SH-SY5Y (cell line): Measurements from ENCODE around the gene TRPM3.

Experiments
- GATA2 ChIP-seq: IDR thresholded peaks from 2 replicates; pipeline ENCODE4 v1.6.1; 2011; ENCODE audit warnings: mild to moderate bottlenecking, low read depth, low read length
- GATA3 ChIP-seq: IDR thresholded peaks from 2 replicates; pipeline ENCODE4 v1.6.1; 2011; ENCODE audit warnings: low read depth, mild to moderate bottlenecking, low read length, moderate library complexity

The TRPM3 gene

GRCh38 chr9:70888471-70888870 is 232.9 kb downstream of the TRPM3 start:
- TF ChIP-seq GATA2 (no peak), GATA3 (no peak)

- TF ChIP-seq GATA3 (no peak), GATA2 (no peak)
Observed at GRCh38 chr9:70887826-70888225, 233.6 kb downstream of the TRPM3 start.

DNA sequence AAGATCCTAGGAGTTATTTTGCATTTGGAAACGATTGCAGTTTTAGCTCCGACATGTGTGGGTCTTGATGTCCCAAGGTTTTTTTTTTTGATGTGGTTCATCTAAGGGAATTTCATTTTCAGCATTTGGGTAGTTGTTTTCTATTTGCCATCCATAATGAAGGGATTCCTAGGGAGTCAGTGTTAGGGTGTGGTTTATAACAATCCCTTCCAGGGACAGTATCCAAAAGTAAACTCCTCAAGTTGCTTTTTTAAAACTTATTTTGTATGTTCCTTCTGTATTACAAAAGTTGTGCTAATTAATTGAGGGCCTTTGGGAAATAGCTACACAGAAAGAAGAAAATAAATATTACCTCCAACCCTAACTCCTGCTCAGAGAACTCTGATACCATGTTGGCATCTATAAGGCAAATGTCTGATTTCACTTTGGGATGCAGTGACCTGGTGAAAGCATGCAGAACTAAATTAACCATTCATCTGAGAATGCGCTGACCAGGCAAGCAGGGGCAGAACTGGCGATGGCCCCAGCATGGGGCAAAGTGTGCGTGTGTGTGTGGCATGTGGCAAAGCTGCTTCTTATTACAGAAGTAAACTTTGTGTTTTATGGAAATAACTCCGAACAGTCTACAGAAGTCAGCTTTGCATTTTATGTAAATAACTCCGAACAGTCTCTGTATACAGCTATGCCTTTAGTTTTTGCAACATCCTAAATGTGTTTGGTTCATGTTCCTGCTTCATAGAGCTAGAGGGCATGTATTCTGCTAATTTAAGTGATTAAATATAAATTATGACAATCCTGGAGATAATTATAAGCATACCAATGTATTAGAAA is 237.2 kb downstream of the TRPM3 start:
- no peak for TF ChIP-seq GATA2
- TF ChIP-seq GATA3 = no peak

- no peak for TF ChIP-seq GATA3
- no peak for TF ChIP-seq GATA2
Observed at GRCh38 chr9:70883056-70883455, 238.4 kb downstream of the TRPM3 start.

DNA sequence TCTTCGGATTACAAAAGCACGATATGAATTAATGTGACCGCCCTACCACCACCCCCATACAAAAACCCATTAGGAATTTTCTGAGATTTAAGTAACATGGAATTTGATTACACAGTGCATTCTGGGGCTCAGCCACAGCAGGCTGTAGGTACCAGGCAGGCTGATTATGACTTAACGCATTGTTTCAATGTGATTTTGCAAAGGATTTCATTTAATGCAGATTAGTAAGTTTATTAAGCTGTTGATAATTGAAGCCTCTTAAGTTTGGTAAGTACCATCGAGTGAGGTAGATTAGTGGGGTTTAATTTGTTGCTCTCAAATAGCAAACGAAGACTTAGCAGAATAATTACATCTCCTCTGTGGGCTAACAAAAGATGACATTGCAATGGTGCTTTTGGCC is 240.1 kb downstream of the TRPM3 start:
- no peak for TF ChIP-seq GATA2
- TF ChIP-seq GATA3 = no peak

DNA sequence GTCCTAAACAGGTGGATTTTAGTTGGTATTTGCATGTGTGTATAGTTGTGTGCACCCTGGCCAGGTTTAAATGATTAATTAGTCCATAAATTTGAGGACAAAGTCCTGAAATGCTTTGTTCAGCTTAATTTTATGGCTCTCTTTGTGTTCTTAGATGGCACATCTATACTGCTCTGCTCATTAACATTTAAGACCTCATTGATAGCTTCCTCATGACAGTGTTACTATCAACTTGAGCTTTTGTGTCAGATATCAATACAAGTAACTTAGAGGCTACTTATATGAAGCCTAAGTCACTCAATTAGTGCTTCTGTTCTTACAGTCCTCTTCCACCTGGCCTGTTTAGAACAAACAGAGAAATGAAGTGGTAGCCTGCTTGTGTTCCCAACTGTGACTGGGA is 240.9 kb downstream of the TRPM3 start:
- TF ChIP-seq GATA3 (no peak), GATA2 (no peak)

DNA sequence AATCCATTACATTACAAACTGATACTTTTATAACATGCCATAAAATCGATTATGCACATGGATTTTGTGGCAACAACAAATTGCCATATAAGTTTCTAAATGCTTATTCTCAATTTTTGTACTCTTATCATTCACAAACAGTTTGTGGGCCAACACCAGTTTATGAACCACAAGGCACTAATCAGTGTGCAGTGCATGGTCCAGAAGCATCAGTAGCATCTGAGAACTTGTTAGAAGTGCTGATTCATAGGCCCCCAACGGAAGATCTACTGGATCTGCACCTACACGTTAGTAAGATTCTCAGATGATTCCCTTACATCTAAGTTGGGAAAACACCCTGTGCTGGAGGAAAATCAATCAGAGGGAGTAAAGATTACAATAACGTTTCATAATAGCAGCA is 242.8 kb downstream of the TRPM3 start:
- TF ChIP-seq GATA3 (no peak), GATA2 (no peak)

GRCh38 chr9:70874451-70874850 is 247.0 kb downstream of the TRPM3 start:
- TF ChIP-seq GATA2 (no peak), GATA3 (no peak)

DNA sequence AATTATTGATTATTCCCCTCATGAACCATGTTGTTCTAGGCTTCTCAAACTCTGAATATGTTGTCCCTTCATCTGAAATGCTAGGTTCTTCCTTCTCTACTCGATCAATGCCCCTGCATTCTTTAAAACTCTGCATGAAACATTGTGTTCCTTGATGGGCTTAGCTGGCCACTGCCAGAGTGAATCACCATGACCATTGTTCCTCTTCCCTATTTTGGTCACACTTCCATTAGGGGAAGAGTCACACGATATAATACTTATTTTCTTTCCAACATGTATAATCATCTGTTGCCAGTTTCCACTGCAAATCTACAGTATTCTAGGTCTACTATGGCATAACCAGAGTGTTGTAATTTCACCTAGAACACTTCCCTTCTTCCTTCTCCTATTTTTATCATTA is 247.9 kb downstream of the TRPM3 start:
- TF ChIP-seq GATA2 (no peak), GATA3 (no peak)

- TF ChIP-seq GATA3 = no peak
- no peak for TF ChIP-seq GATA2
Observed at GRCh38 chr9:70868661-70869652, 252.5 kb downstream of the TRPM3 start.

DNA sequence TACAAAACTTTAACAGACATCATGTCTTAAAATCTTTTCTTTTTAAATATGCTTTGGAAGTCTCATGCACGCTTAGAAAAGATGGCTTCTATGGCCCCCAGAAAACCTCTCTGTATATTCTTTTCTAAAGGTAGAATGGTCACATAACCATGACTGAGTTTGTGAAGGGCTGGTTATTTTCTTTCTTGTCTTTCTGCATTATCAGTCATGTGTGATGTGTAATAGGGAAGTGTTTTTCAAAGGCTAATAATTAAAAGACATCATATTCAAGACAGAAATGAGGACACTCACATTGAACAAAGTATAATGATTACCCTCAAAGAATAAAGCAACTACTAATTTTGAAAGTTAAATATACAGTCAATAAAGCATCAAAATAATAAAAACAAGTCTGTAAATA is 253.4 kb downstream of the TRPM3 start:
- no peak for TF ChIP-seq GATA2

GRCh38 chr9:70865471-70865870 is 255.9 kb downstream of the TRPM3 start:
- TF ChIP-seq GATA2 = no peak
- TF ChIP-seq GATA3 = no peak

DNA sequence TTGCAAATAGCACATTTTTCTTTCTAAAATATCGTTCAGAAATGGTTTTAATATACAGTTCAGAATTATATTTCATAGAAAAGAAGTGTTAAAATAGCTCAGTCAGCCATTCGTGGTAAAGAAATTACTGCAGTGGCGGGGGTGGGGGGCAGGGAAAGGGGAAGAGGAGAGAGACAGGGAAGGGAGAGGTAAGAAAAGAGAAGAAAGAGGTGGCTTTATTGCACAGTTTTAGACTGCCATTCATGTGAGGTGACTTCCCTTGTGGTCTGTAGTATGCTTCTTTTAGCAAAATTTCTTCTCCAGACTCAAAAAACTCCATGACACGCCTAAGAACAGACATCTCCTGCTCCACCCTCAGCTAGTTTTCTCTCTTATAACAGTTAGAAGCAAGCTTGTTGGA is 259.6 kb downstream of the TRPM3 start:
- TF ChIP-seq GATA3 (no peak), GATA2 (no peak)

DNA sequence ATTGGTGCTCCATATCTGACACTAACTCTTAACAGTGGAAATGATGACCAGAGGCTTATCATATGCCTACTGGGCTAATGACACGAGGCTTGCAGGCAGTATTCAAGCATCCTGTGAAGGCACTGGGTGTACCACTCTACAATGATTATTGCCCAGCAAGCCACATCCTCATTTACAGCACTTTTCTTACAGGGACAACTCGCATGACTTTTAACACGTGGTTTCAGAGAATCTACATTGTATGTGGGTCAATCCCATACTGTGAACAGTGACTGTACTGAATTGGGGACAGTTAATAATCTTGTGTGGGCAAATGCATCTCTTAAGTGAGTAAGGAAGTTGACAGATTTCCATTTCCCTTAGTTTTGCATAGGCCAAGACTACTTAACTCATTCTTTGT is 260.0 kb downstream of the TRPM3 start:
- TF ChIP-seq GATA3 (no peak), GATA2 (no peak)

DNA sequence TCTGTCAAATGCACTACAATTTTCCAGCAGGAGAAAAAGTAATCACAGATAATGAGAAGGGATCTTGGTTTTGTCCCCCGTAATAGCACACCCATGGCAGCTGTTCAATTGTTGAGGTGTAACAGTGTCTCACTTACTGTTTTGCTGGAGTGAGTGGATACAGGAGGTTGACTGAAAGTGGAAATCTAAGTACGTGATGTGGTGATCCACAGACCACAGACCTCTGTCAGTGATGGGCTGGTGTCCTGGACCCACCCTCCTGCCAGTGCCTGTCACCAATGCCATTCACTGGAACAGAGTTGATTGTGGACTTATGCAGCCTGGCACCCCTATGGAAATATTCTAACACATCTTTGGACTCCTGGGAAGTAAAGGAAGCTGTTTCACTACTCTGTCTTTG is 261.7 kb downstream of the TRPM3 start:
- TF ChIP-seq GATA2 (no peak), GATA3 (no peak)

- TF ChIP-seq GATA2 (no peak), GATA3 (no peak)
Observed at GRCh38 chr9:70856411-70856810, 265.0 kb downstream of the TRPM3 start.
